DND-41 (cell line): ENCODE results near the gene GRWD1.

Experiments
- ATAC-seq: fragments of 200-7000 bp; cut with Tn5 transposase; 3 replicates; pipeline ENCODE4 v1.9.1; 2021; ENCODE audit warnings: low read depth; ENCODE audit not compliant: insufficient read depth
- DNase-seq: peaks from one replicate; pipeline ENCODE4 v3.0.0-alpha.2; 2020
- H2AFZ ChIP-seq: 2 replicates; pipeline ENCODE4 v1.6.0; 2012; ENCODE audit warnings: low read depth, low read length
- H3K27ac ChIP-seq: 2 replicates; pipeline ENCODE4 v1.5.1; 2012; ENCODE audit warnings: low read length, inconsistent platforms
- H3K27me3 ChIP-seq: fragments of 200-600 bp; sonication (generic); 2 replicates; pipeline ENCODE4 v1.6.0; 2012; ENCODE audit warnings: low read length, mild to moderate bottlenecking, inconsistent platforms; ENCODE audit not compliant: insufficient read depth, poor library complexity
- H3K36me3 ChIP-seq: 2 replicates; pipeline ENCODE4 v1.5.1; 2012; ENCODE audit warnings: low read length, inconsistent platforms; ENCODE audit not compliant: insufficient read depth
- H3K4me1 ChIP-seq: 2 replicates; pipeline ENCODE4 v1.5.1; 2012; ENCODE audit warnings: mild to moderate bottlenecking, low read length; ENCODE audit not compliant: insufficient read depth
- H3K4me2 ChIP-seq: 2 replicates; pipeline ENCODE4 v1.6.0; 2012; ENCODE audit warnings: mild to moderate bottlenecking, moderate library complexity, low read length, inconsistent platforms; ENCODE audit not compliant: insufficient read depth
- H3K4me3 ChIP-seq, 2 experiments: fragments of 200-600 bp in 1 of 2; shearing (Covaris generic) in 1 of 2; 2 replicates each; pipeline ENCODE4 v1.5.1; 2012 to 2016; ENCODE audit warnings: inconsistent platforms in 2 of 2, low read length in 2 of 2, mild to moderate bottlenecking in 2 of 2, low read depth in 1 of 2, moderate library complexity in 1 of 2
- H3K79me2 ChIP-seq: 2 replicates; pipeline ENCODE4 v1.6.0; 2012; ENCODE audit warnings: low read length, inconsistent platforms; ENCODE audit not compliant: insufficient read depth
- H3K9ac ChIP-seq: 2 replicates; pipeline ENCODE4 v1.6.0; 2012; ENCODE audit warnings: low read depth, mild to moderate bottlenecking, inconsistent platforms, low read length, moderate library complexity
- H3K9me3 ChIP-seq: 2 replicates; pipeline ENCODE4 v1.5.1; 2012; ENCODE audit warnings: low read length, moderate library complexity, mild to moderate bottlenecking, inconsistent platforms; ENCODE audit not compliant: insufficient read depth, severe bottlenecking
- H4K20me1 ChIP-seq: 2 replicates; pipeline ENCODE4 v1.6.0; 2012; ENCODE audit warnings: low read length; ENCODE audit not compliant: insufficient read depth
- EZH2 ChIP-seq: IDR thresholded peaks from 3 replicates; pipeline ENCODE4 v1.6.1; 2012; ENCODE audit warnings: borderline replicate concordance, low read depth, mild to moderate bottlenecking, moderate library complexity, low read length, inconsistent platforms; ENCODE audit not compliant: severe bottlenecking
- TF ChIP-seq, protein P1 (sequence below): IDR thresholded peaks from 2 replicates; pipeline ENCODE4 v1.5.1; 2012; ENCODE audit warnings: borderline replicate concordance, low read length, moderate library complexity, mild to moderate bottlenecking; ENCODE audit not compliant: poor library complexity, severe bottlenecking; ENCODE audit errors: extremely low read depth

GRWD1 gene

DNA sequence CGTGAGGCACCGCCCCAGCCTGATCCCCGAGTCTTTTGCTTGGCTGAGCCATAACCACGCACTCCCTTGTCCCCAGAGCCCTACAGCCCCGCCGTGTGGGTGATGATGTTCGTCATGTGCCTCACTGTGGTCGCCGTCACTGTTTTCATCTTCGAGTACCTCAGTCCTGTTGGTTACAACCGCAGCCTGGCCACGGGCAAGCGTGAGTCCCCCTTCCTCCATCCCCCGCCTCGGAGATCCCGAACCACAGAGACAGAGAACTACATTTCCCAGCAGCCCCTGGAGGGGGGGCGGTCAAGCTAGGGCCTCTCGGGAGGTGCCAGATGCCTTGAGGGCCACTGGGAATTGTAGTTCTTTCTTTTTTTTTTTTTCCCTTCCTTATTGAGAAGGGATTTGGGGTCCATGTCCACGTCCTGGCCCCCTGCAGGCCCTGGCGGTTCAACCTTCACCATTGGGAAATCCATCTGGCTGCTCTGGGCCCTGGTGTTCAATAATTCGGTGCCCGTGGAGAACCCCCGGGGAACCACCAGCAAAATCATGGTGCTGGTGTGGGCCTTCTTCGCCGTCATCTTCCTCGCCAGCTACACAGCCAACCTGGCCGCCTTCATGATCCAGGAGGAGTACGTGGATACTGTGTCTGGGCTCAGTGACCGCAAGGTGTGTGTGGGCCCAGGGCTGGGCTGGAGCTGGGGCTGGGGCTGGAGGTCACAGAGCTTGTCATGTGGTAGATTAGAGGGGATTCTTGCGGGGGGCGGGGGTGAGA lies 26.4 kb upstream of the GRWD1 start:
- Histone ChIP-seq H3K27ac (no peak overlapping the region), H3K27me3 (no peaks in the 10 kb centered on the region), H4K20me1 (no peaks in the 10 kb centered on the region), H3K4me2 (no peak overlapping the region), H3K79me2 (no peaks in the 10 kb centered on the region), H2AFZ (no peak overlapping the region), H3K4me1 (no peaks in the 10 kb centered on the region), H3K4me3 (no peak overlapping the region), H3K36me3 (no peaks in the 10 kb centered on the region), H3K9ac (no peak overlapping the region), H3K9me3 (no peaks in the 10 kb centered on the region)
- DNase-seq (peak; percentile 67), ATAC-seq (peak; percentile 84)
- TF ChIP-seq, protein P1, sequence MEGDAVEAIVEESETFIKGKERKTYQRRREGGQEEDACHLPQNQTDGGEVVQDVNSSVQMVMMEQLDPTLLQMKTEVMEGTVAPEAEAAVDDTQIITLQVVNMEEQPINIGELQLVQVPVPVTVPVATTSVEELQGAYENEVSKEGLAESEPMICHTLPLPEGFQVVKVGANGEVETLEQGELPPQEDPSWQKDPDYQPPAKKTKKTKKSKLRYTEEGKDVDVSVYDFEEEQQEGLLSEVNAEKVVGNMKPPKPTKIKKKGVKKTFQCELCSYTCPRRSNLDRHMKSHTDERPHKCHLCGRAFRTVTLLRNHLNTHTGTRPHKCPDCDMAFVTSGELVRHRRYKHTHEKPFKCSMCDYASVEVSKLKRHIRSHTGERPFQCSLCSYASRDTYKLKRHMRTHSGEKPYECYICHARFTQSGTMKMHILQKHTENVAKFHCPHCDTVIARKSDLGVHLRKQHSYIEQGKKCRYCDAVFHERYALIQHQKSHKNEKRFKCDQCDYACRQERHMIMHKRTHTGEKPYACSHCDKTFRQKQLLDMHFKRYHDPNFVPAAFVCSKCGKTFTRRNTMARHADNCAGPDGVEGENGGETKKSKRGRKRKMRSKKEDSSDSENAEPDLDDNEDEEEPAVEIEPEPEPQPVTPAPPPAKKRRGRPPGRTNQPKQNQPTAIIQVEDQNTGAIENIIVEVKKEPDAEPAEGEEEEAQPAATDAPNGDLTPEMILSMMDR: no peak
- no peak for TF ChIP-seq EZH2

DNA sequence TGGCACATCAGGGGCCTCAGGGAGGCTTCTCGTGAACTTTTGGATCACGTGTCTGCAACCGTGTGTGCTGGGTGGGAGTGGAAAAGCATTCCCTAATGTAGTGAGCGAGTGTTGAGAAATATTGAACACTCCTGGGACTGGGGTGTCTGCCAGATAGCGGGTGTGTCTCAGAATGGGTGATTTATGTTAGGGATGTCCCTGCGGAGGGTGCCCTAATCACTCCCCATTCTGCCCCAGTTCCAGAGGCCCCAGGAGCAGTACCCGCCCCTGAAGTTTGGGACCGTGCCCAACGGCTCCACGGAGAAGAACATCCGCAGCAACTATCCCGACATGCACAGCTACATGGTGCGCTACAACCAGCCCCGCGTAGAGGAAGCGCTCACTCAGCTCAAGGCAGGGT lies 24.2 kb upstream of the GRWD1 start:
- no peak overlapping the region for H3K9ac ChIP-seq
- DNase-seq: no peak
- H3K36me3 ChIP-seq: no peaks in the 10 kb centered on the region
- H3K4me2 ChIP-seq: no peak overlapping the region
- no peak overlapping the region for H3K4me3 ChIP-seq
- H3K4me1 ChIP-seq: no peaks in the 10 kb centered on the region; the same call in 1 of the 2 replicates
- H3K79me2 ChIP-seq: no peaks in the 10 kb centered on the region
- no peaks in the 10 kb centered on the region for H3K27me3 ChIP-seq
- ATAC-seq: no peak
- H4K20me1 ChIP-seq: no peaks in the 10 kb centered on the region
- H3K27ac ChIP-seq: no peak overlapping the region
- no peak overlapping the region for H2AFZ ChIP-seq
- TF ChIP-seq, protein P1: no peak
- no peak for TF ChIP-seq EZH2
- H3K9me3 ChIP-seq: no peaks in the 10 kb centered on the region

DNA sequence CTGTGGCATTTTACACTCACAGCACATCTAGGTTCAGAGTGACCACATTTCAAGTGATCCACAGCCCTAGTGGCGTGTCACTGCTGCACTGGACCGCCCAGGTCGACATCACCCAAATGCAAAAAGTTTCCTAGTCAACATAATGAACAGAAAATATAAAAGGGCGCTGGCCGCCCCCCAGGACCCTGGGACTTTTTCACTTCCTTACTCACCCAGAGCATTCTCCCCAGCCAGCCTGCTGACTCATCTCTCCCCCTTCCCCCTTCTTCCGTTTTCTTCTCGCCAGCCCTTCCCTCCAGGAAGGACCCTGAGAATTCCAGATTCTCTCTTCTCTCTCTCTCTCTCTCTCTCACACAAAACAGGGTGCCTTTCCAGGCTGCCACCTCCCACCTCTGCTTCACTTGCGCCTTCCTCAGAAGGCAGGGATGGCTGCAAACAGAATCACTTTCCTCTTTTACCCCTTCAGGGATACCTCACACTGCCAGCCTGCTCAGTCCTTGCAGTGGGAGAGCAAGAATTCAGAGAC lies 21.0 kb upstream of the GRWD1 start:
- no peak overlapping the region for H2AFZ ChIP-seq
- H3K4me1 ChIP-seq: no peaks in the 10 kb centered on the region; the same call in 1 of the 2 replicates
- 0 out of 3 replicates have a peak, but pooled peaks have one; percentile 19 for ATAC-seq
- H3K27ac ChIP-seq: no peak overlapping the region
- H3K36me3 ChIP-seq: no peaks in the 10 kb centered on the region
- no peak for TF ChIP-seq EZH2
- TF ChIP-seq, protein P1: no peak
- H4K20me1 ChIP-seq: no peaks in the 10 kb centered on the region
- H3K79me2 ChIP-seq: no peaks in the 10 kb centered on the region
- H3K9me3 ChIP-seq: no peaks in the 10 kb centered on the region
- no peak overlapping the region for H3K9ac ChIP-seq
- H3K4me2 ChIP-seq: no peak overlapping the region
- H3K27me3 ChIP-seq: no peaks in the 10 kb centered on the region
- no peak overlapping the region for H3K4me3 ChIP-seq
- DNase-seq: no peak
